Activated T-cell treated with anti-CD3 and anti-CD28 coated beads for 48 hours (primary cell): ENCODE measurements around the gene RAET1G.
"Not testable (repeated sequence)": the region's sequence is repeated elsewhere in the genome, so short reads cannot be mapped to it uniquely, and the experiment has no call there.

ENCODE experiments used
- DNase-seq: peaks from one replicate; pipeline ENCODE4 v3.0.0-alpha.2; 2020; ENCODE audit warnings: low read depth

The RAET1G gene

DNA sequence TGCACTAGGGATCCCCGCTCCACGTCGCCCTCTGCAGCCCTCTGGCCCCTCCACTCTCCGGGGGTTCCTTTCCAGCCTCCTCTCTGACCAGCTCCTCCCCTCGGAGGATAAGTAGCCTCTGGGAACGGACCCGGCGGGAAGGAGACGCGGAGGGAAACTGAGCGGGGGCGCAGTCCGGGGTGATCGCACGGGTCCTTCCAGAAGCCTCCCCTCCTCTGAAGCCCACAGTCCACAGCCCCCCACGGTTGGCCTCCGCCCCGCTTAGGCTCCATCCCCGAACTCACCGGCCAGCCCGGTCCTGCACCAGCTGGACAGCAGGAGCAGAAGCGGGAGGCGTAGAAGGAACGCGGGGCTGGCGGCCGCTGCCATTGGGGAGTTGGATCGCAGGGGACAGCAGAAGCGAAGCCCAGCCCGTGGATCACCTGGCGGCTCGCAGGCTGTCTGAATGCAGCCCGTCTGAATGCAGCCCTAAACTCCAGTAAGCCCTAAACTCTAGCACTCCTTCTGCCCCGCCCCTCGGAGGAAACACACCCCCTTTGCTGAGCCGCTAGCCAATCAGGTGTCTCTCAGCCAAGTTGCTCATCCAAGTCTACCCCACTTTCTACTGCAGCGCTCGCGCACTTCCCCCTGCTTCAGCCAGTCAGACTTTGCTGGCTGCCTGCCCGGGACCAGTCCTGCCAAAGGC is at the start of gene RAET1G:
Gene RAET1G, minus strand, starts transcription at position 480 of the 685 bp plus-strand sequence. Its CDS starts 111 bp downstream, at position 369.
- DNase-seq, result peak; percentile 73

- no peak for DNase-seq
These were observed 46.7 kb upstream of the RAET1G start for GRCh38 chr6:149969635-149970034.

GRCh38 chr6:149968909-149969308 is 46.0 kb upstream of the RAET1G start:
- not testable (repeated sequence) for DNase-seq

DNA sequence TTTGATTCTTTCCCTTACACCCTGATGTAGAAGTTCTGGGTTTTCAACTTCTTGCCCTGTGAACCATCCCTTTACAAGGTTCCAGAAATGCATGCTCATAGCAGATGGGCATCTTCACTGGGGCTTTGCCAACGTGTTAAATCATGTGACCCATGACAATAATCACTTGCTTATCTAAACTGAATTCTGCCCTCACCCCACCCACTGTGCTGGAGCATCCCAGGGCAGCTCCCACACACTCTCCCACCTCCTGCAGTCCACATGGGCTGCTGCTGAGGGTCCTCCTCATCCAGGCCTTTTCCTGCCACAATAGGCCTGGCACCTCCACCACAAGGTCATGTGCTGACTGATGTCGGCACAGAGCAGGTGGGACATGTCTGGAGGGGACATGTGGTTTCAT is 45.1 kb upstream of the RAET1G start:
- DNase-seq, result not testable (repeated sequence)

DNA sequence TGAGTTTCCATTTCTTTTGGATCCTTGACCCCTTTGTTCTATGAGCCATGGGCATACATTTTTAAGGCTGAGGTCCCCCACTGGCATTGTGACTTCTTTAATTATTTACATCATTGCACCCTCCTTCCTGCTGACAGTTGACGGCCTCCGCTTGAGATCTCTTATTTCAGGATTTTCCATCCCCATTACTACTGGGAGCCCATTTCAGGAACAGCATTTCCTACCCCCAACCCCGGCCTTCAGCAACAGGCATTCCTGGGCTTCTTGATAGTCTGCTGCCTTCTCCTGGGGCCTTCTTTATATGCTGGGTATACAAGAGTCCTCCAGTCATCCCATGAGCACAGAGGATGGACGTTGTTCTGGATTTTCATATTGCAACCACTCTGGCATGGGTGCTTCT is 44.7 kb upstream of the RAET1G start:
- DNase-seq, result no peak

DNA sequence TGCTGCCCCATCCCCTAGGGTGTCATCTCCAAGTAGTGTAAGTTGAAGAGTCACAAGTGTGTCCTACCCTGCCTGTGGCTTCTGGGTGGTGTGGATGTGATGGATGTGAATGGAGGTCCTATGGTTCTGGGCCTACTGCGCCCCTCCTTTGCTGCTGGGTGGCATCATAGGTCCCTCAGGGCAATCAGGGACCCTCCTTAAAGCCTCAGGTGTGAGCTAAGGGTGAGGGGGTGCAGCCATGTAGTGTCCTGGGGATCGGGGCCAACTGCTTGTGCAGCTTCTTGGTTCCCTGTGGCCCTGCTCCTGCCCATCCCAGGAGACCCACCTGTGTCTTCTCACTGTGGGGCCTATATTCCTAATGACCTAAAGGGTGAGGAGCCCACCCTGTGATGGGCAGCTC is 43.4 kb upstream of the RAET1G start:
- not testable (repeated sequence) for DNase-seq

GRCh38 chr6:149965194-149966020 is 42.5 kb upstream of the RAET1G start:
- no peak for DNase-seq

DNA sequence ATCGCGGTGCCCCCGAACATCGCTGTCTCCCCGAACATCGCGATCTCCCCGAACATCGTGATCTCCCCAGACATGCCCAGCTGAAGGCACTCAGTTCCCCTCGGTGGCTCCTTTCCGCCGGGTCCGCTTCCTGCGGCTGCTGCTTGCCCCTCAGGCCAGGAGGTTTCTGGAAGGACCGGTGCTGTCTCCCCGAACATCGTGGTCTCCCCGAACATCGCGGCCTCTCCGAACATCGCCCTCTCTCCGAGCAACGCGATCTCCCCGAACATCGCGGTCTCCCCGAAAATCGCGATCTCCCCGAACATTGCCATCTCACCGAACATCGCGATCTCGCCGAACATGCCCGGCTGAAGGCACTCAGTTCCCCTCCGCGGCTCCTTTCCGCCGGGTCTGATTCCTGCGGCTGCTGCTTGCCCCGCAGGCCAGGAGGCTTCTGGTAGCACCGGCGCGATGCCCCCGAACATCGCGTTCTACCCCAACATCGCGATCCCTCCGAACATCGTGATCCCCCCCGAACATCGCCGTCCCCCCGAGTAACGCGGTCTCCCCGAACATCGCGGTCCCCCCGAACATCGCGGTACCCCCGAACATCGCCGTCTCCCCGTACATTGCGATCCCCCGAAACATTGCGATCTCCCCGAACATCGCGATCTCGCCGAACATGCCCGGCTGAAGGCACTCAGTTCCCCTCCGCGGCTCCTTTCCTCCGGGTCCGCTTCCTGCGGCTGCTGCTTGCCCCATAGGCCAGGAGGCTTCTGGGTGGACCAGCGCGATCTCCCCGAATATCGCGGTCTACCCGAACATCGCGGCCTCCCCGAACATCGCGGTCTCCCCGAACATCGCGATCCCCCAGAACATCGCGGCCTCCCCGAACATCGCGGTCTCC is 41.6 kb upstream of the RAET1G start:
- no peak for DNase-seq

- peak; percentile 82 for DNase-seq
These were observed 40.8 kb upstream of the RAET1G start, which contains the start of gene ULBP1 for GRCh38 chr6:149963462-149964307. Gene ULBP1, plus strand, starts transcription at chr6:149963943. Its CDS starts 107 bp downstream, at chr6:149964050.

DNA sequence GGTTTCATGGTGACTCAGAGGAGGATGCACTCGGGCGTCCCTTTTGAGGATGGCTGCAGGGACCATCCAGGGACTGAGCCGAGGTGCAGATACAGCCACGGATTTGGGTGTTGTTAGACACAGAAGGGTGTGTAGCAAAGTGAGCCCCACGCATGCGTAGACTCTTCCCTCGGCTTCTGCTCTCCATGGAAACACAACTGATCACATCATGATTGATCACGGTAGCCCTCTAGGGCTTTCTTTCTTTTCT is 40.2 kb upstream of the RAET1G start:
- DNase-seq, result peak; percentile 35

DNA sequence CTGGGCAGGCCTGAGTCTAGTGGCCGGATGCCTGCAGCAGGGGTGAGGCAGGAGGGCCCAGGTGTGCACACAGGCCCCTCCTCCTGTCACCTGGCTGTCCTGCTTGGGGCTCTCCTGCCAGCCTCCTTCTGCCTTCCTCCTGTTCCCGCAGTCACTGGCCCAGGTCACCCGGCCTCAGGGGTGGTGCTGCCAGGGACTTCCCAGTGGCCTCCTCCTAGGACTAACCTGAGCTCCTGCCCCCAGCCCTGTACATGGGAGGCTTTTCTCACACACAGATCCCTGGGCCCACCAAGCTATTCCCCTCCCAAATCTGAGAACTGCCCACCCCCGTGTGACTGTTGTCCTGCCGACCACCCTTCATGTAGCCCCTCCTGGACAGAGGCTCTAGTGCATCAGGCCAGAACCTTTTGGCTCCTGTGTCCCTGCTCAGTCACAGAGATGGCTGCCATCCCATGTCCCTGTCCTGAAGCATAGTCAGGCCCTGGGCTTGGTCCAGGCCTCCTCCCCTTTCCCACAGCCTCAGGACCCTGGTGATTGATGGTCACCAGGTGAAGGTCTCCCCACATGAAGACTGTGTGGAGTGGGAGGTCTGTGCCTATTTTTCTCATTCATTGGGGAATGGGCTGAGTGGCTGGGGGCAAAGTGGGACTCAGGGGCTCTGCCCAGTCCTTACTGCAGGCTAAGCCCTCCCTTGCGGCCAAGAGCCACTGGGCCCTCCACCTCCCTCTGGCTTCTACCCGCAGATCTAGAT is 39.7 kb upstream of the RAET1G start:
- no peak for DNase-seq

- DNase-seq, result peak; percentile 30
These were observed 39.0 kb upstream of the RAET1G start for GRCh38 chr6:149961728-149962425.

- no peak for DNase-seq
These were observed 37.6 kb upstream of the RAET1G start for GRCh38 chr6:149960488-149960887.

- DNase-seq, result not testable (repeated sequence)
These were observed 36.9 kb upstream of the RAET1G start for GRCh38 chr6:149959806-149960205.

GRCh38 chr6:149958124-149958523 is 35.2 kb upstream of the RAET1G start:
- DNase-seq, result not testable (repeated sequence)

DNA sequence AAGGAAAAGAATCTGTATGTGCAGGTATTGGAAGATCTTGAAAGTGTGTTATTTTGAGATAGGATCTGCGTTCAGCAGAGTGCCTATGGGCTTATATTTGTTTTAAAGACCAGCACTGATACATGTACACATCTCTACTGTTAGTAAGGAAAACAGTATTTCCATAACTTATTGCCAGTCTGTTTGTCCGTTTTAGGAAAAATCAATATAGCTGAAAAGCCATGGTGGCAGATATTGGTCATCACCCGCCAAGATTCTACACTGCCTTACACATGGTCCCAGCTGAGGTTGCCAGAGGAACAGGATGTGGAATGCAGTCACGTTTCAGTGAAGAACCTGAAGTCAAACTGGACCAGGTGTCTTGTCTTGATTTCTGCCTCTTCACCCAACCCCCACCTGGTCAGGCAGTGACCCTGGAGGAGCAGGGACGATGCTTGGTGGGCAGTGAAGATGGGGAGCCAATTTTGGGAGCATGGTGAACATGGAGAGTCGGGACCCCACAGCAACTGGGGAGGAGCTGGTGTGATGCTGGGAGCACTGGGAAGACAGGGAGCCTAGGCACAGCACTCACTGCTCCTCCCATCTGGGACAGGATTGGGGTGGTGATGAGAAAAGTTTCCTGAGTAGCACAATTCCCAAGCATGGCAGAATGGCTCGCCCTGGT is 32.9 kb upstream of the RAET1G start:
- DNase-seq, result not testable (repeated sequence)

DNA sequence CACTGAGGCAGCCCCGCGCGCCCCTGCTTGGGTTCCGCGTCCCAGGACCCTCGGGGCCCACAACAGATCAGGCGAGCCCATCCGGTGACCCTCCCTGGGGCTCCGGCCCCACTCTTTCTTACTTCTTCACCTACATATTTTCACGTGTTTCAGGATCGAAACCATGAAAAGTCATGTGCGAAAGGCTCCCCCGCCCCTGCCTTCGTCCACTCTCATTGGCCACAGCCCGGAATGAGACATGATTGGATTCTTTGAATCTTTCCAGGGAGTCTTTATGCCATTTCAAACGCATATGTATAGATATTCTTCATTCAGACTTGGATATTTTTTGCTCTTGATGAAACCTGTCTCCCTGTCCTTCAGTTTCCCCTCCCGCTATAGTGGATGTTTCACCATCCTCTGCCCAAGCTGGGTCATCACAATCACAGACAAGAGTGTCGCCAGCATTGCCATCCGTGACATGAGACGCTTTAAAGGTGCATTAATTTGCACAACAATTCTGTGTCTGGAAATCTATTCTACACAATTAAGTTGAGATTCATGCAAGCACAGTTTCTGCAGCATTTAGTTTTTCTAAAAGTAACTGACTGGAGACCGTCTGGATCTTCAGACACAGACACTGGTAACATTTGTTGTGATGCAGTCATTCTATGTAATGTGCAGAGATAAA is 32.2 kb upstream of the RAET1G start:
- DNase-seq, result not testable (repeated sequence)

- not testable (repeated sequence) for DNase-seq
These were observed 31.5 kb upstream of the RAET1G start for GRCh38 chr6:149954328-149954983.
